C4-2B (cell line): ENCODE results near the gene PLD4.

Experiments
- ZFX ChIP-seq: fragments of 450-650 bp; IDR thresholded peaks from 2 replicates; pipeline ENCODE4 v1.6.1; 2017
- TF ChIP-seq, protein P1 (sequence below): fragments of 450-650 bp; conservative IDR thresholded peaks from 2 replicates; pipeline ENCODE4 v1.5.1; 2017; ENCODE audit warnings: mild to moderate bottlenecking

DNA sequence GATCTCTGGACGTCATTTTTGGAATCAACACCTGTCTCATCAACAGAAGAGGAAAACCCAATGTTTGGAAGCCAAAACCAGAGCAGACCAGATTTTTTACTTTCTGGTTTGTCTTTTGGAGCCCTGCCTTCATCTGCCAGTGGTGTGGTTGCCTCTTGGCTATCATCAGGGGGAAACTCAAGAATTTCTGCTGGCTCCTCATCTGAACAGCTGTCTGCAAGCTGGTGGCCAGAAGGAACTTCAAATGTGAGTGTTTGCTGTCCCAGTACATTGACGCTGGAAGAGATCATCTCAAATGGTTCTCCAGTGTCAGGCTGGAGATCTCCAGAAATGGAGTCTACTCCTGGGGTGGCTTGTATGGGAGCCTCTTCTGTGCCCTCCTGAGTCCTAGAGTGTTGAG lies 13.8 kb downstream of the PLD4 start:
- TF ChIP-seq, protein P1, sequence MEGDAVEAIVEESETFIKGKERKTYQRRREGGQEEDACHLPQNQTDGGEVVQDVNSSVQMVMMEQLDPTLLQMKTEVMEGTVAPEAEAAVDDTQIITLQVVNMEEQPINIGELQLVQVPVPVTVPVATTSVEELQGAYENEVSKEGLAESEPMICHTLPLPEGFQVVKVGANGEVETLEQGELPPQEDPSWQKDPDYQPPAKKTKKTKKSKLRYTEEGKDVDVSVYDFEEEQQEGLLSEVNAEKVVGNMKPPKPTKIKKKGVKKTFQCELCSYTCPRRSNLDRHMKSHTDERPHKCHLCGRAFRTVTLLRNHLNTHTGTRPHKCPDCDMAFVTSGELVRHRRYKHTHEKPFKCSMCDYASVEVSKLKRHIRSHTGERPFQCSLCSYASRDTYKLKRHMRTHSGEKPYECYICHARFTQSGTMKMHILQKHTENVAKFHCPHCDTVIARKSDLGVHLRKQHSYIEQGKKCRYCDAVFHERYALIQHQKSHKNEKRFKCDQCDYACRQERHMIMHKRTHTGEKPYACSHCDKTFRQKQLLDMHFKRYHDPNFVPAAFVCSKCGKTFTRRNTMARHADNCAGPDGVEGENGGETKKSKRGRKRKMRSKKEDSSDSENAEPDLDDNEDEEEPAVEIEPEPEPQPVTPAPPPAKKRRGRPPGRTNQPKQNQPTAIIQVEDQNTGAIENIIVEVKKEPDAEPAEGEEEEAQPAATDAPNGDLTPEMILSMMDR = no peak
- no peak for TF ChIP-seq ZFX
